ENCODE results near the gene RAVER2.
"Not testable (repeated sequence)": the region's sequence is repeated elsewhere in the genome, so short reads cannot be mapped to it uniquely, and the experiment has no call there.

RAVER2 gene

GRCh38 chr1:64744492-64745180 is at the start of gene RAVER2:
Gene RAVER2, plus strand, starts transcription at chr1:64745075. Its CDS starts 98 bp downstream, at chr1:64745173.
- FAIRE-seq (no peak), DNase-seq (ENCODE audit: insufficient read length, low spot score) (no peak)
- peak; percentile 54 for TF ChIP-seq CTCF (IDR thresholded peaks at IDR 0.05; ENCODE audit: insufficient read depth, missing control alignments)

GRCh38 chr1:64696879-64697278 is 48.0 kb upstream of the RAVER2 start:
- FAIRE-seq (no peak), DNase-seq (ENCODE audit: insufficient read length, low spot score) (no peak)
- TF ChIP-seq CTCF (IDR thresholded peaks at IDR 0.05; ENCODE audit: insufficient read depth, missing control alignments), result no peak

- no peak for FAIRE-seq
- no peak for DNase-seq (ENCODE audit: insufficient read length, low spot score)
- TF ChIP-seq CTCF (IDR thresholded peaks at IDR 0.05; ENCODE audit: insufficient read depth, missing control alignments), result no peak
These were observed 45.5 kb upstream of the RAVER2 start for GRCh38 chr1:64699327-64699726.

- FAIRE-seq (no peak), DNase-seq (ENCODE audit: insufficient read length, low spot score) (no peak)
- no peak for TF ChIP-seq CTCF (IDR thresholded peaks at IDR 0.05; ENCODE audit: insufficient read depth, missing control alignments)
These were observed 43.8 kb upstream of the RAVER2 start for GRCh38 chr1:64701071-64701470.

- FAIRE-seq (no peak), DNase-seq (ENCODE audit: insufficient read length, low spot score) (no peak)
- no peak for TF ChIP-seq CTCF (IDR thresholded peaks at IDR 0.05; ENCODE audit: insufficient read depth, missing control alignments)
These were observed 43.0 kb upstream of the RAVER2 start for GRCh38 chr1:64701886-64702285.

GRCh38 chr1:64702670-64703069 is 42.2 kb upstream of the RAVER2 start:
- FAIRE-seq, result not testable (repeated sequence)

GRCh38 chr1:64703600-64703999 is 41.3 kb upstream of the RAVER2 start:
- DNase-seq (ENCODE audit: insufficient read length, low spot score) (no peak), FAIRE-seq (no peak)
- no peak for TF ChIP-seq CTCF (IDR thresholded peaks at IDR 0.05; ENCODE audit: insufficient read depth, missing control alignments)

More at GRCh38 chr1:64702670-64703069, 42.2 kb upstream of the RAVER2 start:
- DNase-seq (ENCODE audit: insufficient read length, low spot score), result not testable (repeated sequence)

Measured in D721Med (cell line).